Hepatocyte (in vitro differentiated cells): Measurements from ENCODE around the gene NKAPD1.

Experiments
- CTCF ChIP-seq: fragments of 200-600 bp; sonication (generic); IDR thresholded peaks from 2 replicates; pipeline ENCODE4 v1.5.1; 2016; ENCODE audit warnings: antibody characterized with exemption, mild to moderate bottlenecking; ENCODE audit not compliant: poor library complexity
- EZH2phosphoT487 ChIP-seq: fragments of 200-600 bp; sonication (generic); IDR thresholded peaks from one replicate; pipeline ENCODE4 v1.6.1; 2018; ENCODE audit warnings: antibody characterized with exemption, mild to moderate bottlenecking, low read depth, moderate library complexity; ENCODE audit not compliant: unreplicated experiment, severe bottlenecking

GRCh38 chr11:112073941-112074811 is at the start of gene NKAPD1, which contains the start of gene PIH1D2:
- TF ChIP-seq CTCF (no peak), EZH2phosphoT487 (no peak)
